SU-DHL-6 (cell line): ENCODE data around the gene CTR9.

ENCODE experiments used
- H2AFZ ChIP-seq: fragments of 200-600 bp; sonication (generic); 2 replicates; pipeline ENCODE4 v1.6.1; 2014; ENCODE audit warnings: low read depth, mild to moderate bottlenecking, moderate library complexity, mixed read lengths, antibody characterized with exemption, low read length; ENCODE audit not compliant: severe bottlenecking
- H3F3A ChIP-seq: fragments of 200-600 bp; shearing (Covaris generic); 2 replicates; pipeline ENCODE4 v1.6.0; 2016; ENCODE audit warnings: antibody characterized with exemption, mild to moderate bottlenecking; ENCODE audit not compliant: insufficient read depth
- H3K27ac ChIP-seq: fragments of 200-600 bp; sonication (generic); 2 replicates; pipeline ENCODE4 v1.5.1; 2016; ENCODE audit warnings: low read depth, mild to moderate bottlenecking, low read length, moderate library complexity, mixed read lengths
- H3K27me3 ChIP-seq: fragments of 200-600 bp; sonication (generic), shearing (Covaris generic); 2 replicates; pipeline ENCODE4 v1.6.0; 2014; ENCODE audit warnings: mild to moderate bottlenecking, low read length
- H3K36me3 ChIP-seq: fragments of 200-600 bp; sonication (generic); 2 replicates; pipeline ENCODE4 v1.6.1; 2014; ENCODE audit warnings: mild to moderate bottlenecking, low read length, mixed read lengths
- H3K4me2 ChIP-seq: fragments of 300-600, 200-600 bp; shearing (Covaris generic), sonication (generic); 2 replicates; pipeline ENCODE4 v1.6.0; 2014; ENCODE audit warnings: low read length, low read depth, mild to moderate bottlenecking; ENCODE audit not compliant: poor library complexity, severe bottlenecking
- H3K4me3 ChIP-seq: fragments of 200-600 bp; sonication (generic); 2 replicates; pipeline ENCODE4 v1.5.1; 2014; ENCODE audit warnings: antibody characterized with exemption, low read length, mild to moderate bottlenecking, mixed read lengths; ENCODE audit not compliant: insufficient read depth, poor library complexity, severe bottlenecking
- H3K79me2 ChIP-seq: fragments of 200-600 bp; sonication (generic); 2 replicates; pipeline ENCODE4 v1.6.1; 2014; ENCODE audit warnings: mild to moderate bottlenecking, low read length, moderate library complexity; ENCODE audit not compliant: insufficient read depth
- H3K9ac ChIP-seq: fragments of 200-600 bp; sonication (generic); 2 replicates; pipeline ENCODE4 v1.7.0; 2014; ENCODE audit warnings: mild to moderate bottlenecking, low read length
- H3K9me2 ChIP-seq: fragments of 200-600 bp; sonication (generic); replicated peaks from 2 replicates; pipeline ENCODE4 v1.6.1; 2014; ENCODE audit warnings: low read length; ENCODE audit not compliant: insufficient read depth
- H3K9me3 ChIP-seq: fragments of 200-600 bp; sonication (generic); 2 replicates; pipeline ENCODE4 v1.6.1; 2014; ENCODE audit warnings: low read length, mixed read lengths; ENCODE audit not compliant: insufficient read depth
- H4K20me1 ChIP-seq: fragments of 200-600 bp; sonication (generic); 2 replicates; pipeline ENCODE4 v1.6.1; 2014; ENCODE audit warnings: low read depth, mild to moderate bottlenecking, antibody characterized with exemption, low read length, moderate library complexity, mixed read lengths
- CTCF ChIP-seq: fragments of 200-600 bp; sonication (generic); IDR thresholded peaks from one replicate; pipeline ENCODE4 v1.5.1; 2017; ENCODE audit warnings: antibody characterized with exemption, mild to moderate bottlenecking, low read length, moderate library complexity; ENCODE audit not compliant: insufficient read depth, poor library complexity, severe bottlenecking
- EZH2phosphoT487 ChIP-seq: fragments of 200-600 bp; sonication (generic), shearing (Covaris generic); conservative IDR thresholded peaks from 2 replicates; pipeline ENCODE4 v1.6.1; 2018; ENCODE audit warnings: mild to moderate bottlenecking, antibody characterized with exemption, low read length, moderate library complexity, mixed read lengths

Gene CTR9

GRCh38 chr11:10742460-10743208 lies 8.4 kb upstream of the CTR9 start:
- H3K27ac ChIP-seq: no peak overlapping the region
- no peaks in the 10 kb centered on the region for H4K20me1 ChIP-seq
- TF ChIP-seq EZH2phosphoT487: no peak
- TF ChIP-seq CTCF: no peak
- H3K9me2 ChIP-seq: no peaks in the 10 kb centered on the region
- no peak overlapping the region for H3K9ac ChIP-seq
- no peak overlapping the region for H3K4me3 ChIP-seq
- no peaks in the 10 kb centered on the region for H3F3A ChIP-seq
- H3K27me3 ChIP-seq: no peaks in the 10 kb centered on the region
- H3K79me2 ChIP-seq: no peaks in the 10 kb centered on the region
- no peak overlapping the region for H2AFZ ChIP-seq
- no peak overlapping the region for H3K4me2 ChIP-seq
- H3K9me3 ChIP-seq: no peaks in the 10 kb centered on the region
- H3K36me3 ChIP-seq: no peaks in the 10 kb centered on the region

GRCh38 chr11:10743354-10744000 lies 7.6 kb upstream of the CTR9 start:
- Histone ChIP-seq H3K4me2 (no peak overlapping the region), H3K9ac (no peak overlapping the region), H3K36me3 (no peaks in the 10 kb centered on the region), H3K27me3 (no peaks in the 10 kb centered on the region), H3F3A (no peaks in the 10 kb centered on the region), H2AFZ (no peak overlapping the region), H3K9me3 (no peaks in the 10 kb centered on the region), H4K20me1 (no peaks in the 10 kb centered on the region), H3K4me3 (no peak overlapping the region), H3K79me2 (no peaks in the 10 kb centered on the region), H3K27ac (no peak overlapping the region), H3K9me2 (no peaks in the 10 kb centered on the region)
- no peak for TF ChIP-seq EZH2phosphoT487
- no peak for TF ChIP-seq CTCF

GRCh38 chr11:10744206-10744605 lies 6.8 kb upstream of the CTR9 start:
- H3K27ac ChIP-seq: no peak overlapping the region
- no peak overlapping the region for H3K4me3 ChIP-seq
- H3K79me2 ChIP-seq: no peaks in the 10 kb centered on the region
- H3K4me2 ChIP-seq: no peak overlapping the region
- H4K20me1 ChIP-seq: no peaks in the 10 kb centered on the region
- no peak for TF ChIP-seq EZH2phosphoT487
- TF ChIP-seq CTCF: no peak
- H3K9me3 ChIP-seq: no peaks in the 10 kb centered on the region
- no peaks in the 10 kb centered on the region for H3K27me3 ChIP-seq
- H3F3A ChIP-seq: peaks cover under 1% of the 10 kb centered on the region; the same call in 1 of the 2 replicates
- no peak overlapping the region for H2AFZ ChIP-seq
- no peak overlapping the region for H3K9ac ChIP-seq
- no peaks in the 10 kb centered on the region for H3K36me3 ChIP-seq
- no peaks in the 10 kb centered on the region for H3K9me2 ChIP-seq
